ENCODE results near the gene BCAS3.

GRCh38 chr17:61362396-61362795, 684.7 kb downstream of the BCAS3 start:
- no peak for TF ChIP-seq CTCF (conservative IDR thresholded peaks at IDR 0.05; ENCODE audit: low read length)
- no peak for TF ChIP-seq EZH2phosphoT487 (IDR thresholded peaks at IDR 0.05; ENCODE audit: borderline replicate concordance, low read depth, low read length)
